HL-60 (cell line): Measurements from ENCODE around the gene NSFL1C.
A peak's percentile ranks its signal among the peaks of the same experiment; 100 is the strongest.

ENCODE experiments used
- GABPA ChIP-seq: IDR thresholded peaks from 2 replicates; pipeline ENCODE4 v1.6.1; 2012; ENCODE audit warnings: low read depth
- POLR2AphosphoS5 ChIP-seq: IDR thresholded peaks from 2 replicates; pipeline ENCODE4 v1.6.1; 2012; ENCODE audit warnings: low read depth
- SPI1 ChIP-seq: IDR thresholded peaks from 2 replicates; pipeline ENCODE4 v1.6.1; 2012; ENCODE audit warnings: low read depth, mild to moderate bottlenecking, borderline replicate concordance
- TF ChIP-seq, protein P1 (sequence below): IDR thresholded peaks from one replicate; pipeline ENCODE4 v1.5.1; 2011; ENCODE audit warnings: low read length, control low read depth, inconsistent platforms; ENCODE audit not compliant: insufficient read depth
- TF ChIP-seq, protein P2 (sequence below): IDR thresholded peaks from 2 replicates; pipeline ENCODE4 v1.6.1; 2012; ENCODE audit warnings: low read depth; ENCODE audit not compliant: insufficient replicate concordance

DNA sequence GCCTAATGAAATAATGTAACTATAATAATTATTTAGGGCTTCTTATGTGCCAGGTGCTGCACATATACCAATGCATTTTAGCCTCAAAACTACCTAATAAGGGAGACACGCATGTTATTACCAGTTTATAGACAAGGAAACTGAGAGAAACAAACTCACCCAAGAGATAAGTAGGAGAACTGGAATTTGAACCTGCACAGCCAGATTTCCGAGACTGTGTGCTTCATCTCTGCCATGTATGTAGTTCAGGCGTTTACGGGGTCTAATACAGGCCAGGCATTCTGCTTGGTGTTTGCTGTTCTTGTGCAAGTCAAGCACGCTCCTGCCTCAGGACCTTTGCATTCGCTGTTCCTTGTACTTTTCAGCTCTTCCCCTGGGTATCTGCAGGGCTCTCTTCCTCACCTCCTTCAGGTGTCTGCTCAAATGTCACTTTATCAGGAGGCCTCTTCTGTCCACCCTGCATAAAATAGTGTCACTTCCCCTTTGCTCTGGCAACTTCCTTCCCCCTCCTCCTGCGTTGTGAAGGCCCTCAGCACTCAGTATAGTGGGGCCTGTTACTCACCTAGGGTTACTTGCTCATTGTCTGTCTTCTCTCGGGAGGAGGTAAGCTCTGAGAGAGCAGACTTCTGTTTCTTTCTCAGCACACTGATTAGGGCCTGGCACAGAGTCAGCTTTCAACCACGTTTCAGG, 6.1 kb upstream of the NSFL1C start:
- TF ChIP-seq, protein P1, sequence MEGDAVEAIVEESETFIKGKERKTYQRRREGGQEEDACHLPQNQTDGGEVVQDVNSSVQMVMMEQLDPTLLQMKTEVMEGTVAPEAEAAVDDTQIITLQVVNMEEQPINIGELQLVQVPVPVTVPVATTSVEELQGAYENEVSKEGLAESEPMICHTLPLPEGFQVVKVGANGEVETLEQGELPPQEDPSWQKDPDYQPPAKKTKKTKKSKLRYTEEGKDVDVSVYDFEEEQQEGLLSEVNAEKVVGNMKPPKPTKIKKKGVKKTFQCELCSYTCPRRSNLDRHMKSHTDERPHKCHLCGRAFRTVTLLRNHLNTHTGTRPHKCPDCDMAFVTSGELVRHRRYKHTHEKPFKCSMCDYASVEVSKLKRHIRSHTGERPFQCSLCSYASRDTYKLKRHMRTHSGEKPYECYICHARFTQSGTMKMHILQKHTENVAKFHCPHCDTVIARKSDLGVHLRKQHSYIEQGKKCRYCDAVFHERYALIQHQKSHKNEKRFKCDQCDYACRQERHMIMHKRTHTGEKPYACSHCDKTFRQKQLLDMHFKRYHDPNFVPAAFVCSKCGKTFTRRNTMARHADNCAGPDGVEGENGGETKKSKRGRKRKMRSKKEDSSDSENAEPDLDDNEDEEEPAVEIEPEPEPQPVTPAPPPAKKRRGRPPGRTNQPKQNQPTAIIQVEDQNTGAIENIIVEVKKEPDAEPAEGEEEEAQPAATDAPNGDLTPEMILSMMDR, result no peak
- TF ChIP-seq, protein P2, sequence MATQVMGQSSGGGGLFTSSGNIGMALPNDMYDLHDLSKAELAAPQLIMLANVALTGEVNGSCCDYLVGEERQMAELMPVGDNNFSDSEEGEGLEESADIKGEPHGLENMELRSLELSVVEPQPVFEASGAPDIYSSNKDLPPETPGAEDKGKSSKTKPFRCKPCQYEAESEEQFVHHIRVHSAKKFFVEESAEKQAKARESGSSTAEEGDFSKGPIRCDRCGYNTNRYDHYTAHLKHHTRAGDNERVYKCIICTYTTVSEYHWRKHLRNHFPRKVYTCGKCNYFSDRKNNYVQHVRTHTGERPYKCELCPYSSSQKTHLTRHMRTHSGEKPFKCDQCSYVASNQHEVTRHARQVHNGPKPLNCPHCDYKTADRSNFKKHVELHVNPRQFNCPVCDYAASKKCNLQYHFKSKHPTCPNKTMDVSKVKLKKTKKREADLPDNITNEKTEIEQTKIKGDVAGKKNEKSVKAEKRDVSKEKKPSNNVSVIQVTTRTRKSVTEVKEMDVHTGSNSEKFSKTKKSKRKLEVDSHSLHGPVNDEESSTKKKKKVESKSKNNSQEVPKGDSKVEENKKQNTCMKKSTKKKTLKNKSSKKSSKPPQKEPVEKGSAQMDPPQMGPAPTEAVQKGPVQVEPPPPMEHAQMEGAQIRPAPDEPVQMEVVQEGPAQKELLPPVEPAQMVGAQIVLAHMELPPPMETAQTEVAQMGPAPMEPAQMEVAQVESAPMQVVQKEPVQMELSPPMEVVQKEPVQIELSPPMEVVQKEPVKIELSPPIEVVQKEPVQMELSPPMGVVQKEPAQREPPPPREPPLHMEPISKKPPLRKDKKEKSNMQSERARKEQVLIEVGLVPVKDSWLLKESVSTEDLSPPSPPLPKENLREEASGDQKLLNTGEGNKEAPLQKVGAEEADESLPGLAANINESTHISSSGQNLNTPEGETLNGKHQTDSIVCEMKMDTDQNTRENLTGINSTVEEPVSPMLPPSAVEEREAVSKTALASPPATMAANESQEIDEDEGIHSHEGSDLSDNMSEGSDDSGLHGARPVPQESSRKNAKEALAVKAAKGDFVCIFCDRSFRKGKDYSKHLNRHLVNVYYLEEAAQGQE, result no peak
- TF ChIP-seq POLR2AphosphoS5, result no peak
- TF ChIP-seq SPI1, result peak; percentile 97
- no peak for TF ChIP-seq GABPA
